HEK293 (cell line): ENCODE measurements around the gene WDR53.
"Not testable (repeated sequence)": the region's sequence is repeated elsewhere in the genome, so short reads cannot be mapped to it uniquely, and the experiment has no call there.

Experiments used
- CTCF ChIA-PET: fragments of 350-600 bp; formaldehyde crosslinking; extraction: SDS; loops from one replicate; lab custom pipeline; 2021; ENCODE audit warnings: antibody characterized with exemption; lab: Yijun Ruan, JAX
- POLR2A ChIA-PET: fragments of 300-600 bp; formaldehyde crosslinking; extraction: SDS; loops from one replicate; lab custom pipeline; 2020; ENCODE audit warnings: antibody characterized with exemption, inconsistent platforms; lab: Yijun Ruan, JAX
- H3K27ac ChIP-seq: fragments of 200-500 bp; sonication (Bioruptor generic); 2 replicates; pipeline ENCODE4 v1.5.1; 2014; ENCODE audit warnings: low read depth, low read length, control low read depth, inconsistent platforms; ENCODE audit errors: extremely low read depth
- H3K36me3 ChIP-seq, 2 experiments: fragments of 200-500 bp in 1 of 2; sonication (Bioruptor generic) in 1 of 2; 1 replicate in 1 of 2; 2 replicates in 1 of 2; pipeline ENCODE4 v1.5.1; 2014 to 2017; ENCODE audit warnings: inconsistent platforms in 2 of 2, low read length in 2 of 2; ENCODE audit not compliant: control insufficient read depth in 2 of 2, insufficient read depth in 1 of 2
- H3K4me1 ChIP-seq: fragments of 200-500 bp; sonication (Bioruptor generic); 2 replicates; pipeline ENCODE4 v1.5.1; 2014; ENCODE audit warnings: mild to moderate bottlenecking, low read length, inconsistent platforms; ENCODE audit not compliant: control insufficient read depth, insufficient read depth
- H3K4me3 ChIP-seq: 2 replicates; pipeline ENCODE4 v1.5.1; 2011; ENCODE audit warnings: low read depth, mild to moderate bottlenecking, control low read depth, low read length, moderate library complexity
- H3K9me3 ChIP-seq: fragments of 200-500 bp; sonication (Bioruptor generic); 2 replicates; pipeline ENCODE4 v1.5.1; 2014; ENCODE audit warnings: low read depth, low read length, inconsistent platforms; ENCODE audit not compliant: control insufficient read depth, insufficient read depth
- ZBTB11 ChIP-seq: fragments of 450-650 bp; formaldehyde crosslinking; conservative IDR thresholded peaks from 2 replicates; pipeline ENCODE4 v1.5.1; 2016; ENCODE audit warnings: low read depth, missing biosample characterization, missing genetic modification characterization
- ZBTB8A ChIP-seq: fragments of 450-650 bp; formaldehyde crosslinking; IDR thresholded peaks from 2 replicates; pipeline ENCODE4 v1.5.1; 2016; ENCODE audit warnings: missing biosample characterization, missing genetic modification characterization
- ZNF140 ChIP-seq: fragments of 450-650 bp; formaldehyde crosslinking; IDR thresholded peaks from 2 replicates; pipeline ENCODE4 v1.5.1; 2016; ENCODE audit warnings: missing biosample characterization, missing genetic modification characterization
- ZNF174 ChIP-seq: fragments of 450-650 bp; formaldehyde crosslinking; IDR thresholded peaks from 2 replicates; pipeline ENCODE4 v1.5.0; 2017; ENCODE audit warnings: missing biosample characterization, mild to moderate bottlenecking, missing genetic modification characterization
- ZNF341 ChIP-seq: fragments of 450-650 bp; formaldehyde crosslinking; IDR thresholded peaks from 2 replicates; pipeline ENCODE4; 2016; ENCODE audit warnings: low read depth, missing biosample characterization, missing genetic modification characterization
- ZNF37A ChIP-seq: fragments of 450-650 bp; IDR thresholded peaks from 2 replicates; pipeline ENCODE4 v1.5.1; 2018; ENCODE audit warnings: missing biosample characterization, missing genetic modification characterization
- ZNF394 ChIP-seq: fragments of 450-650 bp; formaldehyde crosslinking; IDR thresholded peaks from 2 replicates; pipeline ENCODE4 v1.5.1; 2016; ENCODE audit warnings: missing biosample characterization, missing genetic modification characterization, mild to moderate bottlenecking, moderate library complexity, borderline replicate concordance
- ZNF426 ChIP-seq: fragments of 450-650 bp; formaldehyde crosslinking; IDR thresholded peaks from 2 replicates; pipeline ENCODE4 v1.5.1; 2017; ENCODE audit warnings: missing biosample characterization, missing genetic modification characterization, mild to moderate bottlenecking, inconsistent platforms, moderate library complexity
- ZNF433 ChIP-seq: fragments of 450-650 bp; formaldehyde crosslinking; IDR thresholded peaks from 2 replicates; pipeline ENCODE4 v1.5.1; 2016; ENCODE audit warnings: missing biosample characterization, missing genetic modification characterization, low read depth
- ZNF596 ChIP-seq: fragments of 450-650 bp; IDR thresholded peaks from 2 replicates; pipeline ENCODE4 v1.5.0; 2018; ENCODE audit warnings: missing biosample characterization, mild to moderate bottlenecking, missing genetic modification characterization, moderate library complexity
- ZNF610 ChIP-seq: fragments of 450-650 bp; formaldehyde crosslinking; IDR thresholded peaks from 2 replicates; pipeline ENCODE4 v1.5.1; 2016; ENCODE audit warnings: missing biosample characterization, missing genetic modification characterization, borderline replicate concordance
- ZNF623 ChIP-seq: fragments of 450-650 bp; formaldehyde crosslinking; IDR thresholded peaks from 2 replicates; pipeline ENCODE4 v1.5.1; 2016; ENCODE audit warnings: missing biosample characterization, missing genetic modification characterization
- ZNF660 ChIP-seq: fragments of 450-650 bp; IDR thresholded peaks from 2 replicates; pipeline ENCODE4 v1.5.1; 2018; ENCODE audit warnings: missing biosample characterization, mild to moderate bottlenecking, missing genetic modification characterization
- ZNF785 ChIP-seq: fragments of 450-650 bp; formaldehyde crosslinking; IDR thresholded peaks from 2 replicates; pipeline ENCODE4 v1.5.1; 2016; ENCODE audit warnings: missing biosample characterization, missing genetic modification characterization
- ZNF837 ChIP-seq: fragments of 450-650 bp; formaldehyde crosslinking; IDR thresholded peaks from 2 replicates; pipeline ENCODE4 v1.5.1; 2016; ENCODE audit warnings: missing biosample characterization, missing genetic modification characterization
- TF ChIP-seq, protein P1 (sequence below): fragments of 450-650 bp; formaldehyde crosslinking; conservative IDR thresholded peaks from 2 replicates; pipeline ENCODE4 v1.5.1; 2016; ENCODE audit warnings: low read depth, missing biosample characterization, missing genetic modification characterization
- TF ChIP-seq, protein P2 (sequence below): fragments of 450-650 bp; formaldehyde crosslinking; IDR thresholded peaks from 2 replicates; pipeline ENCODE4 v1.5.1; 2017; ENCODE audit warnings: missing biosample characterization, missing genetic modification characterization
- TF ChIP-seq, protein P3 (sequence below): fragments of 450-650 bp; formaldehyde crosslinking; IDR thresholded peaks from 2 replicates; pipeline ENCODE4 v1.5.1; 2016; ENCODE audit warnings: missing biosample characterization, missing genetic modification characterization

Gene WDR53

DNA sequence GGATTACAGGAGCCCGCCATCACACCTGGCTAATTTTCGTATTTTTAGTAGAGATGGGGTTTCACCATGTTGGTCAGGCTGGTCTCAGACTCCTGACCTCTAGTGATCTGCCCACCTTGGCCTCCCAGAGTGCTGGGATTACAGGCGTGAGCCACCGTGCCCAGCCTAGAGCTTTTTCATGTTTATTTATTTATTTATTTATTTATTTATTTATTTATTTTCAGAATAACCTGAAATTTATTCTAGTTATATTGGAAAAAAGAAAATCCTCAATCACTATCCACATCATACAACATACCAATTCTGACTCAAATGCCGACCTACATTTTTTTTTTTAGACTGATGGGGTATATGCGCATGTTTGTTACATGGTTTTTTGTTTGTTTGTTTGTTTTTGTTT is 46.9 kb upstream of the WDR53 start:
- H3K36me3 ChIP-seq, POLR2A ChIA-PET, H3K4me1 ChIP-seq, H3K4me3 ChIP-seq: not testable (repeated sequence)
- TF ChIP-seq, protein P1, sequence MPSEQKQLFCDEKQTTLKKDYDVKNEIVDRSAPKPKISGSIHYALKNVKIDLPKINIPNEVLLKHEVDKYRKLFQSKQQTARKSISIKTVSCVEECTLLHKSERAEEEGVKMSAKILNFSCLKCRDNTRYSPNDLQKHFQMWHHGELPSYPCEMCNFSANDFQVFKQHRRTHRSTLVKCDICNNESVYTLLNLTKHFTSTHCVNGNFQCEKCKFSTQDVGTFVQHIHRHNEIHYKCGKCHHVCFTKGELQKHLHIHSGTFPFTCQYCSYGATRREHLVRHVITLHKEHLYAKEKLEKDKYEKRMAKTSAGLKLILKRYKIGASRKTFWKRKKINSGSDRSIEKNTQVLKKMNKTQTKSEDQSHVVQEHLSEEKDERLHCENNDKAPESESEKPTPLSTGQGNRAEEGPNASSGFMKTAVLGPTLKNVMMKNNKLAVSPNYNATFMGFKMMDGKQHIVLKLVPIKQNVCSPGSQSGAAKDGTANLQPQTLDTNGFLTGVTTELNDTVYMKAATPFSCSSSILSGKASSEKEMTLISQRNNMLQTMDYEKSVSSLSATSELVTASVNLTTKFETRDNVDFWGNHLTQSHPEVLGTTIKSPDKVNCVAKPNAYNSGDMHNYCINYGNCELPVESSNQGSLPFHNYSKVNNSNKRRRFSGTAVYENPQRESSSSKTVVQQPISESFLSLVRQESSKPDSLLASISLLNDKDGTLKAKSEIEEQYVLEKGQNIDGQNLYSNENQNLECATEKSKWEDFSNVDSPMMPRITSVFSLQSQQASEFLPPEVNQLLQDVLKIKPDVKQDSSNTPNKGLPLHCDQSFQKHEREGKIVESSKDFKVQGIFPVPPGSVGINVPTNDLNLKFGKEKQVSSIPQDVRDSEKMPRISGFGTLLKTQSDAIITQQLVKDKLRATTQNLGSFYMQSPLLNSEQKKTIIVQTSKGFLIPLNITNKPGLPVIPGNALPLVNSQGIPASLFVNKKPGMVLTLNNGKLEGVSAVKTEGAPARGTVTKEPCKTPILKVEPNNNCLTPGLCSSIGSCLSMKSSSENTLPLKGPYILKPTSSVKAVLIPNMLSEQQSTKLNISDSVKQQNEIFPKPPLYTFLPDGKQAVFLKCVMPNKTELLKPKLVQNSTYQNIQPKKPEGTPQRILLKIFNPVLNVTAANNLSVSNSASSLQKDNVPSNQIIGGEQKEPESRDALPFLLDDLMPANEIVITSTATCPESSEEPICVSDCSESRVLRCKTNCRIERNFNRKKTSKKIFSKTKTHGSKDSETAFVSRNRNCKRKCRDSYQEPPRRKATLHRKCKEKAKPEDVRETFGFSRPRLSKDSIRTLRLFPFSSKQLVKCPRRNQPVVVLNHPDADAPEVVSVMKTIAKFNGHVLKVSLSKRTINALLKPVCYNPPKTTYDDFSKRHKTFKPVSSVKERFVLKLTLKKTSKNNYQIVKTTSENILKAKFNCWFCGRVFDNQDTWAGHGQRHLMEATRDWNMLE (tag by site-specific recombination) = peak; percentile 70
- TF ChIP-seq ZNF623 = peak; percentile 49
- TF ChIP-seq ZNF433 (tag by site-specific recombination) = peak; percentile 33; the same call in 1 of the 2 replicates
- TF ChIP-seq ZBTB11 = peak; percentile 35; the same call in 1 of the 2 replicates
- TF ChIP-seq ZNF394 = peak; percentile 75; the same call in 1 of the 2 replicates
- peak; percentile 26; the same call in 1 of the 2 replicates for TF ChIP-seq ZNF140 (tag by site-specific recombination)
- TF ChIP-seq ZBTB8A (tag by site-specific recombination) = peak; percentile 50
- peak; percentile 51 for TF ChIP-seq ZNF426 (tag by site-specific recombination)
- TF ChIP-seq, all 188 proteins: peak for 8; not testable (repeated sequence) for 180
- H3K9me3 ChIP-seq, CTCF ChIA-PET, H3K27ac ChIP-seq: not testable (repeated sequence)

GRCh38 chr3:196611761-196612483 is 43.6 kb upstream of the WDR53 start:
- Histone ChIP-seq H3K4me1 (no peaks in the 10 kb centered on the region), H3K36me3 (no peaks in the 10 kb centered on the region), H3K27ac (no peak overlapping the region), H3K9me3 (no peaks in the 10 kb centered on the region), H3K4me3 (no peak overlapping the region)
- POLR2A ChIA-PET = interaction anchor here (0.8 kb wide), 1 partner anchor 74 kb away, joined by 3 read pairs; no protein-coding TSS in a partner anchor
- CTCF ChIA-PET = interaction anchor here (1.0 to 1.7 kb wide), 3 partner anchors 15 to 78 kb away, joined by 3 to 15 read pairs (median 3); no protein-coding TSS in a partner anchor
- TF ChIP-seq, protein P2, sequence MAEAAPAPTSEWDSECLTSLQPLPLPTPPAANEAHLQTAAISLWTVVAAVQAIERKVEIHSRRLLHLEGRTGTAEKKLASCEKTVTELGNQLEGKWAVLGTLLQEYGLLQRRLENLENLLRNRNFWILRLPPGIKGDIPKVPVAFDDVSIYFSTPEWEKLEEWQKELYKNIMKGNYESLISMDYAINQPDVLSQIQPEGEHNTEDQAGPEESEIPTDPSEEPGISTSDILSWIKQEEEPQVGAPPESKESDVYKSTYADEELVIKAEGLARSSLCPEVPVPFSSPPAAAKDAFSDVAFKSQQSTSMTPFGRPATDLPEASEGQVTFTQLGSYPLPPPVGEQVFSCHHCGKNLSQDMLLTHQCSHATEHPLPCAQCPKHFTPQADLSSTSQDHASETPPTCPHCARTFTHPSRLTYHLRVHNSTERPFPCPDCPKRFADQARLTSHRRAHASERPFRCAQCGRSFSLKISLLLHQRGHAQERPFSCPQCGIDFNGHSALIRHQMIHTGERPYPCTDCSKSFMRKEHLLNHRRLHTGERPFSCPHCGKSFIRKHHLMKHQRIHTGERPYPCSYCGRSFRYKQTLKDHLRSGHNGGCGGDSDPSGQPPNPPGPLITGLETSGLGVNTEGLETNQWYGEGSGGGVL (tag by site-specific recombination) = no peak
- TF ChIP-seq ZNF341 (tag by site-specific recombination) (no peak), ZBTB11 (no peak), ZNF660 (tag by site-specific recombination) (no peak), ZNF174 (no peak), ZNF610 (no peak), ZNF837 (tag by site-specific recombination) (no peak), ZNF785 (tag by site-specific recombination) (no peak), ZNF37A (tag by site-specific recombination) (no peak), ZNF596 (tag by site-specific recombination) (no peak)
- TF ChIP-seq, protein P3, sequence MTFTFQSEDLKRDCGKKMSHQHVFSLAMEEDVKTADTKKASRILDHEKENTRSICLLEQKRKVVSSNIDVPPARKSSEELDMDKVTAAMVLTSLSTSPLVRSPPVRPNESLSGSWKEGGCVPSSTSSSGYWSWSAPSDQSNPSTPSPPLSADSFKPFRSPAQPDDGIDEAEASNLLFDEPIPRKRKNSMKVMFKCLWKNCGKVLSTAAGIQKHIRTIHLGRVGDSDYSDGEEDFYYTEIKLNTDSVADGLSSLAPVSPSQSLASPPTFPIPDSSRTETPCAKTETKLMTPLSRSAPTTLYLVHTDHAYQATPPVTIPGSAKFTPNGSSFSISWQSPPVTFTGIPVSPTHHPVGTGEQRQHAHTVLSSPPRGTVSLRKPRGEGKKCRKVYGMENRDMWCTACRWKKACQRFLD = no peak
